HG03342 (cell line): ENCODE data around the gene DAPK2.

Experiments used
- ATAC-seq: cut with Tn5 transposase; IDR thresholded peaks from one replicate; pipeline ENCODE4 v1.9.1; 2021; ENCODE audit warnings: mild to moderate bottlenecking, moderate library complexity; ENCODE audit not compliant: unreplicated experiment

DAPK2 gene

GRCh38 chr15:64026591-64026990 lies 19.7 kb downstream of the DAPK2 start:
- no peak for ATAC-seq

- ATAC-seq, result no peak
These were observed 21.9 kb downstream of the DAPK2 start for GRCh38 chr15:64024172-64025050.

GRCh38 chr15:64023220-64023619 lies 23.1 kb downstream of the DAPK2 start:
- no peak for ATAC-seq

- no peak for ATAC-seq
These were observed 23.7 kb downstream of the DAPK2 start for GRCh38 chr15:64022571-64022970.

- ATAC-seq, result no peak
These were observed 26.5 kb downstream of the DAPK2 start for GRCh38 chr15:64019764-64020163.

GRCh38 chr15:64017591-64018163 lies 28.6 kb downstream of the DAPK2 start:
- no peak for ATAC-seq

GRCh38 chr15:64017082-64017588 lies 29.1 kb downstream of the DAPK2 start:
- ATAC-seq, result no peak

GRCh38 chr15:64016257-64016656 lies 30.0 kb downstream of the DAPK2 start:
- ATAC-seq, result no peak

GRCh38 chr15:64014995-64015394 lies 31.3 kb downstream of the DAPK2 start:
- ATAC-seq, result no peak

GRCh38 chr15:64013179-64014062 lies 32.9 kb downstream of the DAPK2 start:
- no peak for ATAC-seq

GRCh38 chr15:64011736-64012135 lies 34.5 kb downstream of the DAPK2 start:
- ATAC-seq, result no peak

- peak; percentile 89 for ATAC-seq
These were observed 35.6 kb downstream of the DAPK2 start for GRCh38 chr15:64010719-64011118.

- peak; percentile 30 for ATAC-seq
These were observed 36.5 kb downstream of the DAPK2 start for GRCh38 chr15:64009798-64010261.

- ATAC-seq, result no peak
These were observed 37.0 kb downstream of the DAPK2 start for GRCh38 chr15:64009241-64009640.

- ATAC-seq, result no peak
These were observed 38.1 kb downstream of the DAPK2 start for GRCh38 chr15:64008177-64008576.

GRCh38 chr15:64006642-64007041 lies 39.6 kb downstream of the DAPK2 start:
- ATAC-seq, result no peak

GRCh38 chr15:64004587-64004986 lies 41.7 kb downstream of the DAPK2 start:
- no peak for ATAC-seq

- no peak for ATAC-seq
These were observed 42.2 kb downstream of the DAPK2 start for GRCh38 chr15:64004056-64004455.

- ATAC-seq, result no peak
These were observed 43.1 kb downstream of the DAPK2 start for GRCh38 chr15:64003182-64003581.

GRCh38 chr15:64001148-64001547 lies 45.1 kb downstream of the DAPK2 start:
- ATAC-seq, result no peak
